WTC11 (cell line): ENCODE data around the gene SEBOX.

Experiments
- CTCF ChIP-seq: fragments of 200-600 bp; IDR thresholded peaks from 2 replicates; pipeline ENCODE4 v1.8.0; 2022; ENCODE audit warnings: antibody characterized with exemption
- ESRRA ChIP-seq: sonication (generic); formaldehyde crosslinking; IDR thresholded peaks from 2 replicates; pipeline ENCODE4 v1.8.1; 2022; ENCODE audit warnings: mild to moderate bottlenecking, missing genetic modification reagents, borderline replicate concordance
- GABPB1 ChIP-seq: sonication (generic); formaldehyde crosslinking; IDR thresholded peaks from 2 replicates; pipeline ENCODE4 v1.8.1; 2023; ENCODE audit warnings: mild to moderate bottlenecking, missing genetic modification reagents
- TEAD4 ChIP-seq: sonication (generic); formaldehyde crosslinking; IDR thresholded peaks from 2 replicates; pipeline ENCODE4 v1.8.0; 2022; ENCODE audit warnings: mild to moderate bottlenecking, missing genetic modification reagents
- ZNF416 ChIP-seq: fragments of 250-450 bp; sonication (Bioruptor Pico); IDR thresholded peaks from 2 replicates; pipeline ENCODE4 v1.9.0; 2021; ENCODE audit warnings: mild to moderate bottlenecking, inconsistent platforms
- ZNF512 ChIP-seq: sonication (generic); formaldehyde crosslinking; IDR thresholded peaks from 2 replicates; pipeline ENCODE4 v1.8.1; 2022; ENCODE audit warnings: missing genetic modification reagents, borderline replicate concordance
- ZNF532 ChIP-seq: fragments of 250-450 bp; sonication (Bioruptor Pico); IDR thresholded peaks from 2 replicates; pipeline ENCODE4 v1.9.0; 2021; ENCODE audit warnings: mild to moderate bottlenecking, borderline replicate concordance
- ZNF671 ChIP-seq: fragments of 250-450 bp; sonication (Bioruptor Pico); IDR thresholded peaks from 2 replicates; pipeline ENCODE4 v1.8.0; 2021; ENCODE audit warnings: mild to moderate bottlenecking
- TF ChIP-seq, protein P1 (sequence below): sonication (generic); formaldehyde crosslinking; IDR thresholded peaks from 2 replicates; pipeline ENCODE4 v1.8.1; 2023; ENCODE audit warnings: mild to moderate bottlenecking, missing genetic modification reagents, moderate library complexity

GRCh38 chr17:28390563-28390962 is 25.6 kb upstream of the SEBOX start:
- TF ChIP-seq CTCF (no peak), TEAD4 (CRISPR knock-in tag) (no peak), ZNF671 (CRISPR knock-in tag) (no peak), ZNF512 (no peak), GABPB1 (CRISPR knock-in tag) (no peak), ZNF416 (CRISPR knock-in tag) (no peak), ESRRA (CRISPR knock-in tag) (no peak), ZNF532 (CRISPR knock-in tag) (no peak)
- TF ChIP-seq, protein P1, sequence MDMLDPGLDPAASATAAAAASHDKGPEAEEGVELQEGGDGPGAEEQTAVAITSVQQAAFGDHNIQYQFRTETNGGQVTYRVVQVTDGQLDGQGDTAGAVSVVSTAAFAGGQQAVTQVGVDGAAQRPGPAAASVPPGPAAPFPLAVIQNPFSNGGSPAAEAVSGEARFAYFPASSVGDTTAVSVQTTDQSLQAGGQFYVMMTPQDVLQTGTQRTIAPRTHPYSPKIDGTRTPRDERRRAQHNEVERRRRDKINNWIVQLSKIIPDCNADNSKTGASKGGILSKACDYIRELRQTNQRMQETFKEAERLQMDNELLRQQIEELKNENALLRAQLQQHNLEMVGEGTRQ (CRISPR knock-in tag): no peak
